Heart right ventricle (tissue), 16 donors: Measurements from ENCODE around the gene COG5. TPM values are rescaled to one million over a fixed set of nuclear protein-coding genes. Genes with fewer than 3 reads are reported as not detected.

ENCODE experiments used
- ATAC-seq, 8 donors: fragments of 200-7000 bp; cut with Tn5 transposase; one replicate each; pipeline ENCODE4 v1.9.1; 2020; ENCODE audit warnings: mild to moderate bottlenecking in 8 of 8, moderate library complexity in 8 of 8, moderate number of reproducible peaks in 1 of 8
- DNase-seq, 2 donors: peaks; one replicate each; pipeline ENCODE4 v3.0.0-alpha.2; 2020
- H3K27ac ChIP-seq, 10 donors: fragments of 200-600 bp; sonication (generic) in 2 of 10; one replicate each; pipeline versions ENCODE4 v1.5.0 to v1.8.0; 2020 to 2022; ENCODE audit warnings: mild to moderate bottlenecking in 3 of 10
- H3K27me3 ChIP-seq, 7 donors: fragments of 200-600 bp; one replicate each; pipeline ENCODE4 v1.8.0; 2021 to 2022; ENCODE audit warnings: mild to moderate bottlenecking in 2 of 7
- H3K36me3 ChIP-seq, 9 donors: fragments of 200-600 bp; sonication (generic) in 1 of 9; one replicate each; pipeline versions ENCODE4 v1.5.0 to v1.8.0; 2020 to 2022; ENCODE audit warnings: mild to moderate bottlenecking in 2 of 9
- H3K4me1 ChIP-seq, 9 donors: fragments of 200-600 bp; sonication (generic) in 1 of 9; one replicate each; pipeline versions ENCODE4 v1.5.0 to v1.8.0; 2020 to 2022; ENCODE audit warnings: mild to moderate bottlenecking in 4 of 9
- H3K4me3 ChIP-seq, 10 donors: fragments of 200-600 bp; sonication (generic) in 2 of 10; one replicate each; pipeline versions ENCODE4 v1.5.0 to v1.8.0; 2020 to 2022; ENCODE audit warnings: mild to moderate bottlenecking in 7 of 10, moderate library complexity in 2 of 10
- H3K9me3 ChIP-seq, 11 donors: fragments of 200-600 bp in 10 of 11; sonication (generic) in 2 of 11; one replicate each; pipeline versions ENCODE4 v1.5.0 to v1.8.0; 2013 to 2022; ENCODE audit warnings: mild to moderate bottlenecking in 2 of 11, control low read depth in 1 of 11, moderate library complexity in 1 of 11
- CTCF ChIP-seq, 9 donors: fragments of 200-600 bp; sonication (generic) in 2 of 9; IDR thresholded peaks; one replicate each; pipeline versions ENCODE4 v1.5.0 to v1.8.0; 2021 to 2022; ENCODE audit warnings: antibody characterized with exemption in 9 of 9, mild to moderate bottlenecking in 5 of 9, moderate library complexity in 1 of 9
- WGBS, 2 donors: extraction: QIAGEN DNeasy Blood & Tissue Kit; methylation state at CpG; one replicate each; pipeline ENCODE4 v1.1.7; 2013; ENCODE audit warnings: inconsistent platforms in 1 of 2; 5-methylcytosine and 5-hydroxymethylcytosine counted together
- intact Hi-C, 10 donors: fragments of 100-400 bp; cut with DNase I; formaldehyde crosslinking; loops; one replicate each; pipeline versions ENCODE4 v1.11.1 to v1.14.2; 2022
- polyA plus RNA-seq, 2 donors: library from polyadenylated mRNA; stranded (reverse); fragments of 200-250 nt; gene quantifications; one replicate each; pipeline ENCODE4 v1.2.3, GENCODE V29; 2013
- total RNA-seq, 10 donors: library from RNA; stranded (reverse); fragmentation: NEBNext Ultra II Directional in 3 of 10; extraction: Animal tissue kit (Norgen Biotek cat#: 25700) in 3 of 10; gene quantifications; one replicate each; pipeline versions ENCODE4 v1.2.1 to v1.2.4, GENCODE V29; 2021 to 2023
- donor health status: Arrhythmogenic right ventricular cardiomyopathy.
- donor health status: ischemic (EF 13 %, LVEDD 7.1; RV severe dilation, severe dysfunction).
- donor health status: healthy with polysubstance abuse.
- donor health status: DM: no; HTN: yes; CAD: no.
- donor health status: DM: no; HTN: no; CAD: no.
- donor health status: ischemic (EF 25% LVEDD 6.9; RV normal size, moderate dysfunction).
- donor health status: ischemic (EF 25% LVEDD 5.7; RV mildly dilated, moderate dysfunction).
- donor health status: healthy.
- donor health status: DM: yes; HTN: yes; CAD: no.
- donor health status: Ischemic cardiomyopathy.
- donor health status: ischemic (EF 35%, LVEDD 5.7; RV mildly dilated, moderate dysfunction).
- donor health status: nonischemic (EF 11% LVEDD 7.7; RV severe dilation, severe dysfunction).
- donor health status: DM: yes; HTN: yes; CAD: no.
- donor health status: PGD.
- donor health status: ischemic (EF 29% LVEDD 5.4; RV normal size, mild dysfunction).
- donor health status: nonischemic (EF 23%, LVEDD 6.1; RV moderate dilation, normal function).

Gene COG5
- total and polyA plus RNA-seq, 12 donors = 8.4 to 65.8 (median 52.2) TPM

DNA sequence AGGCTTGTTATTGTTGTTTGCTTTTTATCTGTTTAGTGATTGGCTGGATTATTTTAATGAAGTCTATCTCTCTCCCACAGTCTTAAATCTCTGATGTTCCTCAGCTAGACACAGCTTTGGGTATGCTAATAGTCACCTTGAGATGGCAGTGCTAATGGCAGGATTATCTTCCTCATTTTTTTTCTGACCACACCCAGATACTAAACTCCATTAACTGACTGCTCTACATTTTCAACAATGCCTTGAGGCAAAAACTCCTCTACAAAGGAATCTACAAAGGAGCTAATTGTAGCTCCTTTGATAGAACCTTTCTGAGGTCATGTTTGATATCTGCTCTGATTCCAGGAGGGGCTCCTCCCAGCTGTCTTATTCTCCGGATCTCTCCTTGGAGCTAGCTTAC, 272.3 kb downstream of the COG5 start:
- H3K27me3 ChIP-seq = no peaks in the 10 kb centered on the region
- DNase-seq (no peak), ATAC-seq (no peak)
- 85% methylated on average over 1 of the region's 1 CpG for WGBS, 2 donors
- no peaks in the 10 kb centered on the region for H3K9me3 ChIP-seq
- TF ChIP-seq CTCF (IDR thresholded peaks at IDR 0.05) = no peak
- intact Hi-C loops = no loop called here
- H3K4me1 ChIP-seq = peaks cover 0 to 11% (median 3%) of the 10 kb centered on the region in 9 donors
- no peak overlapping the region for H3K27ac ChIP-seq
- no peak overlapping the region for H3K4me3 ChIP-seq
- H3K36me3 ChIP-seq = peaks cover 0 to 26% (median 5%) of the 10 kb centered on the region in 9 donors

GRCh38 chr7:107286751-107287621, 276.7 kb downstream of the COG5 start:
- no peaks in the 10 kb centered on the region for H3K27me3 ChIP-seq
- intact Hi-C loops = loop anchor here in 5 of 10 donors (5.0 to 10.0 kb wide), 5 partner anchors 62 to 180 kb away; no protein-coding TSS in a partner anchor
- 57 to 65% methylated on average over 4 of the region's 4 CpGs for WGBS, 2 donors
- H3K4me3 ChIP-seq = no peak overlapping the region
- H3K36me3 ChIP-seq = peaks cover 0 to 29% (median 0%) of the 10 kb centered on the region in 9 donors
- TF ChIP-seq CTCF (IDR thresholded peaks at IDR 0.05) = no peak
- no peaks in the 10 kb centered on the region for H3K9me3 ChIP-seq
- ATAC-seq (peak; percentile 52 to 85 (median 68)), DNase-seq (peak in 1 of 2 donors; percentile 42)
- H3K4me1 ChIP-seq = peaks cover 0 to 24% (median 14%) of the 10 kb centered on the region in 9 donors
- peak overlapping the region; percentile 48 to 83 (median 70) for H3K27ac ChIP-seq

- TF ChIP-seq CTCF (IDR thresholded peaks at IDR 0.05) = no peak
- no peak for DNase-seq
- peak; percentile 47 to 91 (median 84) for ATAC-seq
- peaks cover 0 to 20% (median 0%) of the 10 kb centered on the region in 9 donors for H3K36me3 ChIP-seq
- H3K4me1 ChIP-seq = peaks cover 0 to 32% (median 14%) of the 10 kb centered on the region in 9 donors
- H3K4me3 ChIP-seq = no peak overlapping the region
- 29 to 51% methylated on average over 4 of the region's 4 CpGs for WGBS, 2 donors
- H3K9me3 ChIP-seq = no peaks in the 10 kb centered on the region
- H3K27ac ChIP-seq = peak overlapping the region in 9 of 10 donors; percentile 48 to 83 (median 75)
- intact Hi-C loops = loop anchor here in 5 of 10 donors (5.0 to 10.0 kb wide), 6 partner anchors 48 to 182 kb away; no protein-coding TSS in a partner anchor
- H3K27me3 ChIP-seq = no peaks in the 10 kb centered on the region
Observed at GRCh38 chr7:107284911-107285479, 278.7 kb downstream of the COG5 start.

DNA sequence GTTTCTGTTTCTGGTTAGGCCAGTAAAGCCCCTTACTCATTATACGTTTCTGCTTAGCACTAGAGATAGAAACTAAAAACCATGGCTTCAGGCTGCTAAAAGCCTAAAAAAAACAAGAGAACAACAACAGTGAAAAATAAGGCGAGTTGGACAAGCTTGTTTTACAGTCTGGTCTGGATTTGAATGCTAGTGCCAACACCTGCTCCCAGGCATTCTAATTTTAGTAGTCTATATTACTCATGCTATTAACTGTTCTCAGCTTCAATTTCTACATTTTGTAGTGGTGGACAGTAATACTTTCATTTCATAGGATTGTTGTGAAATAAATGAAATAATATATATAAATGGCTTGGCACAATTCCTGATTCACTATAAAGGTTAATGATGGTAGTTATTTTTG, 286.4 kb downstream of the COG5 start:
- Histone ChIP-seq H3K27me3 (no peaks in the 10 kb centered on the region), H3K36me3 (peaks cover 0 to 24% (median 0%) of the 10 kb centered on the region in 9 donors), H3K4me3 (no peak overlapping the region), H3K9me3 (no peaks in the 10 kb centered on the region), H3K4me1 (peaks cover 0 to 10% (median 0%) of the 10 kb centered on the region in 9 donors), H3K27ac (peak overlapping the region in 8 of 10 donors; percentile 11 to 77 (median 57))
- TF ChIP-seq CTCF (IDR thresholded peaks at IDR 0.05) = no peak
- DNase-seq = no peak
- peak in 6 of 8 donors; percentile 49 to 87 (median 74) for ATAC-seq
- 41 to 63% methylated on average over 2 of the region's 2 CpGs for WGBS, 2 donors
- intact Hi-C loops = no loop called here
